Activated CD8-positive, alpha-beta memory T cell treated with anti-CD3 and anti-CD28 coated beads, Interleukin-2, amount 50 U/mL, for 1 hour (primary cell): Measurements from ENCODE around the gene CDRT15L2.
"Not testable (repeated sequence)": the region's sequence is repeated elsewhere in the genome, so short reads cannot be mapped to it uniquely, and the experiment has no call there.

ENCODE experiments used
- DNase-seq: peaks from one replicate; pipeline ENCODE4 v3.0.0-alpha.2; 2020; ENCODE audit errors: extremely low read depth

Gene CDRT15L2

DNA sequence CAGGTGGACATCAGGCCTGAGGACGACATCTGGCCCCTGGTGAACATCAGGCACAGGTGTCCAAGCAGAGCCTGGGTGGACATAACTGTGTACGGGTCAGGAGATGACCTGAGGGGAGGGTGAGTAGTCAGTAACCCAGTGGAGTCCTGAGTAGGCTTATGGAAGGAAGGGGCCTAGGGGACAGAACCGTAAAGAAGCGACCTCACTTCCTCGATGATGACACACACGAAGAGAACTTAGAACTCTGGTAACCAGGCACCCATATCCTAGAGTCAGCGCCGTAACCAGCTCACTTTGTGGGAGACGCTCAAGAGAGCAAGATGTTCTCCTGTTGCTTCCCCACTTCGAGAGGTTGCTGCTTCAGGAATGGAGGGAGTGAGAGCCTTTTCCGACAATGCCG, at the start of gene CDRT15L2:
CDRT15L2 (plus strand) TSS at position 301 of the 400 bp plus-strand sequence; CDS start at position 321, 20 bp downstream.
- DNase-seq, result not testable (repeated sequence)

GRCh38 chr17:20530104-20530503, 49.4 kb upstream of the CDRT15L2 start:
- DNase-seq, result not testable (repeated sequence)

GRCh38 chr17:20532544-20533090, 46.9 kb upstream of the CDRT15L2 start:
- not testable (repeated sequence) for DNase-seq

GRCh38 chr17:20533206-20533605, 46.3 kb upstream of the CDRT15L2 start:
- DNase-seq, result not testable (repeated sequence)

DNA sequence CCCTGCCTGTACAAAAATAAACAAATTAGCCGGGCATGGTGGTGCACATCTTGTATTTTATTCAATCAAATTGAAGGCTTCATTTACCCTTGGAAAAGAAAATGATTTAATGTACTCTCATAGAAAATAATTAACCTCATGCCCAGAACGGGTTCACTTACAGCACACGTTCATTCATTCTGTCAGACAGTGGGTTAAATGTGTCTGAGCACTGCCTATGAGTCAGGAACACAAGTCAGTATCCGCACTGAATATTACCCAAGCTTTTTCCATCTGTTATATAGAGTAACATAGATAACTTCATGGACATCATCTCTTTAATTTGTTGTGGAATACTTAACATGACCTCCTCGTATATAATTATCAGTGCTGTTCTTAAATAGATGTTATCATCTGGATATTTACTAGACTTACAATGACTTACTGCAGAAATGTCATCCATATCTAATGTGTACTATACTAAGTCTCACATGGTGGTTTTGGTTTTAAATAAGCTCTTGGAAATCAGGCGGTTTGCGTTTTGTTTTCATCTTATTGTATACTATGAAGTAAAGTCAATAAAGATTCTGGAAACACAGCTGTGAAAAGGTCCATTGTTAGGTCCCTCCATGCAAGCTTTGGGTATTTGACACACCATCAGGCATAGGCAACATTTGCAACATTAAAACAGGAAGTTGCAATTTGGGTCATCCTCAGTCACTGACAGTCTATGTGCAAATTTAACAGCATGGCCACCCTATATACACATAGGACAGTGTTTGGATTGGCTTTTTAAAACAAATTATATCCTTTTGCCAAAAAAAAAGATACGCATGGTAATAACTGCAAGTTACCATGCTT, 44.6 kb upstream of the CDRT15L2 start:
- DNase-seq, result not testable (repeated sequence)

- DNase-seq, result not testable (repeated sequence)
Measured at GRCh38 chr17:20540414-20540813, 39.1 kb upstream of the CDRT15L2 start.

DNA sequence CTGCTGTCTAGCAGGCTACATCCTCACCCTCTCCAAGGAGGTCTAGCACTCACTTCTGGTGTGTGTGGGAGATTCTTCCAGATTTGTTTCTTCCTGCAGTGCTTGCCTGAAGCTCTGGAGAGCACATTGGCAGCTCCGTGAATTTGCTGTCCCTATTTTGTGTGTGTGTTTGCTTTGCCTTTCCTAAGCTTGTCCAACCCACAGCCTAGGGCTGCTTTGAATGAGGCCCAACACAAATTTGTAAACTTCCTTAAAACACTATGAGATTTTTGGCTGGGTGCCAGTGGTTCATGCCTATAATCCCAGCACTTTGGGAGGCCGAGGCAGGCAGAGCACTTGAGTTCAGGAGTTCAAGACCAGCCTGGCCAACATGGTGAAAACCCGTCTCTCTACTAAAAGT, 38.7 kb upstream of the CDRT15L2 start:
- not testable (repeated sequence) for DNase-seq

DNA sequence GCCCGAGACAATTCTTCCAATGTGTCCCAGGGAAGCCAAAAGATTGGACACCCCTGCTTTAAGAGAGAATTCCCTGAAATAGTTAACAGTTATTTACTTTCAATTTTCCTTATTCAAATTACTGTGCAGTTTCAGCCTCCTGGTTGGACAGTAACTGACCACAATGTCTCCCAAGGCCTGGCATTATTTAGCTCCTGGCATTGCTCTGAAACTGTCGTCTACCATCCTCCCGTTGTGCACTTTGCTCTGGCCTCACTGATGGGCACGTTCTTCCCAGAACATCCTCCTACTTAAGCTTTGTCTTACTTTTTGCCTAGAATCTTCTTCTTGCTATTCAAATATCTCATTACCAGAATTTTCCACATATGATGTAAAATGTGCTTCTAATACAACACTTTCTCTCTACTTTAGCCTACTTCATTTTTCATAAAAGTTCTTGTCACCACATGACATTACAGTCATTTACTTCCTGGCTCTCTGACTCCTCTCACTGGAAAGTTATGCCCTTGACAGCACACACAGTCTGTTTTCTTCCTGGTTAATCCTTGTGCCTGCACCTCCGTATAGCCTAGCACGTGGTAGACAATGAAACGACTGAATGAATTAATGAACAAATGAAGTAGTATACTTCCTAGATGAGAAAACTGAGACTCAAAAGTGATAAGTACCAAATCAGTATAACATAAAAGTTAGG, 37.5 kb upstream of the CDRT15L2 start:
- DNase-seq, result not testable (repeated sequence)

- DNase-seq, result not testable (repeated sequence)
Measured at GRCh38 chr17:20547923-20548322, 31.6 kb upstream of the CDRT15L2 start.

- DNase-seq, result not testable (repeated sequence)
Measured at GRCh38 chr17:20552920-20553319, 26.6 kb upstream of the CDRT15L2 start.

DNA sequence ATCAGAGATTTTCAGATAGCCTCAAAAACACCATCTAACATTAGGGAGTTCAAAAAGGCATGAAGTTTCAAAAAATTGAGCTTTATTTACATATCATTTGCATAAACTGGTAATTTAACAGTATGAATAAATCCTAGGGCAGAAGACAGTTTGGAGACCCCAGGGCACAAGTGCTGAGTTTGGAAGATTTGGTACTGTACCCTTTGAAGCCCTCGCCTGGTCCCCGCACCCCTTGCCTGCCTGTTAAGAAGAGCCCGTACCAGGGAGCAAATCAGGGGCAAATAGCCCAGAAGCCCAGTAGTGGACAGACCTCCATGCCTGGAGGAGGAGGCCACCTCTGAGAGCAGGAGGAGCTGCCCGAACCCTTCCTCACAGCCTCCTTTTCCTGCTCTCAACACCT, 24.8 kb upstream of the CDRT15L2 start:
- DNase-seq, result not testable (repeated sequence)

GRCh38 chr17:20555135-20556010, 24.2 kb upstream of the CDRT15L2 start:
- DNase-seq, result not testable (repeated sequence)

DNA sequence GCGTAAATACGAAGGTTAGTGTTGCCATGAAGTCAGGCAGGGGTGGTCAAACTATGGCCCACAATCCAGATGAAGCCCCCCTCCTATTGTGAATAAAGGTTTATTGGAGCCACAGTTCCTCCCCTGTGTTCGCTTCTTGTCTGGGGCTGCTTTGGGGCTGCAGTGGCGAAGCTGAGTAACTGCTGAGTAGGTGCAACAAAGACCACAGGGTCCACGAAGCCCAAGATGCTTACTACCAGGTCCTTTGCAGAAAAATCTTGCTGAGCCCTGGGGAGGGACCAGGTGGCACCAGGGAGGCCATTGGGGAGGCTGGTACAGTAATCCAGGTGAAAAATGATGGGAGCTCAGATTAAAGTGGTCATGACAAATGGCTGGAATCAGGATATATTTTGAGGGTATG, 21.4 kb upstream of the CDRT15L2 start:
- not testable (repeated sequence) for DNase-seq

GRCh38 chr17:20559018-20559417, 20.5 kb upstream of the CDRT15L2 start:
- not testable (repeated sequence) for DNase-seq

- no peak for DNase-seq
Measured at GRCh38 chr17:20562587-20562986, 16.9 kb upstream of the CDRT15L2 start.

DNA sequence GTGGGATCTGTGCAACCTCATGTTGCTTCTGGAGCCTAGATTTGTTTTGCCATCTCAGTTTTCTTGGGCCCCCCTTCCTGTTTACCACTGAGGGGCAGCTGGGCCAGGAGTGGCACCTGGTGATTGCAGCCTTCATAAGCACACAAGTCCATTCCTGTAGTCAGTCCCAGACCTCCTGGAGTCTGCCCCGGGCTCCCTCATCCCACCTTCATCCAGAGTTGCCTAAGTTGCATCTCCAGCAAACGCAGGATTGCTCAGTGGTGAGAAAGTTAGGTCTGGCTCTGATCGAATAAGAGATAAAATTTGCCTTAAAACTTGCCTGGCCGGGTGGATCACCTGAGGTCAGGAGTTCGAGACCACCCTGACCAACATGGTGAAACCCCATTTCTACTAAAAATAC, 14.3 kb upstream of the CDRT15L2 start:
- not testable (repeated sequence) for DNase-seq

DNA sequence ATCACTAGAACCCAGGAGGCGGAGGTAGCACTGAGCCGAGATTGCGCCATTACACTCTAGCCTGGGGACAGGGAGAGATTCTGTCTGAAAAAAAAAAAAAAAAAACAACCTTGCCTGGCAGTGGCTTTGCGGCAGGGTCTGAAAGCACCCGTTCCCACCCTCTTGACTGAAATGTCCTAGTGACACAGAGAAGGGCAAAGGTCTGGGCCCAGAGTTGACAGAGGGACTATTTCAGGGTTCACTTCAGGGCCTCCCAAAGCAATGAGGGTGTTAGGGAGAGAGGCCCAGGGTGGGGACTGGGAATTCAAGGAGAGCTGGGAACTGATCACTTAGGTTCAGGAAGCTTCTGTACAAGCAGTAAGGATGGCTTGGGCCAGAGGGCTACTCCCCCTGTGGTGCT, 13.8 kb upstream of the CDRT15L2 start:
- DNase-seq, result no peak

GRCh38 chr17:20566736-20567135, 12.8 kb upstream of the CDRT15L2 start:
- DNase-seq, result not testable (repeated sequence)

DNA sequence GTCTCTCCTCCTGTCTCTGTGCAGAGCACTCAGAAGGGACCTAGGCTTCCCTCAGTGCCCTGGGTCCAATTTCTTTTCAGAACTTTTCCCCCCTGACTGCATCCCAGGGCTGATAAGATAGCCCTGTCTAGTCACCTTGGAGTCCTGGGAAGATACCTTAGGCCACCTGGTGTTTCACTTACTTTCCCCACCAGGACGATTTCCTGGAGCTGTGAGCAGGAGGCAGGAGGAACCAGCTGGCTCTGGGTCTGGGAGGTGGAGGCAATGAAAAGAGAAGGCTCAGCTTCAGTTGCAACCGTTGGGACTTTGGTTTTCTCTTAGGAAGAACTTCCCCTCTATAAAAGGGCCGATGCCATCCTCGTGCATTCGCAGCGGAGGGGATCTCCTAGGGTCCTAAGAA, 12.1 kb upstream of the CDRT15L2 start:
- not testable (repeated sequence) for DNase-seq

DNA sequence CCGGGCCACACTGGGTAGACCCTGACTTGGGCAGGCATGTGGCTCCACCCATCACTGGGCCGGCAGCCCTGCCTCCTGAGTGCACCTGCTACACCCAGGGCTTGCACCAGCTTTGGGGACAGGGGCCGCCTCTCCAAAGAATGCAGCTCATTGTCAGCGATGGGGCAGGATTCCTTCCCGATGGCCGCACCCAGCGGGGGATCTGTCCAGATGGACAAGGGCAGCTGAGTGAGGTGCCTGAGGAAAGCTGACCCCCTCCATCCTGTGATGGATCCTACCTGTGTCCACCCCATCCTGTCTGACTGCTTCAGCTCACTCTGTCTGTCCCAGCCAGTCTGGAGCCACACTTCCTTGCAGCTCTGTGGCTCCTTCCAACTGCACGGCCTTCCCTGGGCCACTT, 10.9 kb upstream of the CDRT15L2 start:
- not testable (repeated sequence) for DNase-seq

GRCh38 chr17:20571653-20572052, 7.9 kb upstream of the CDRT15L2 start:
- not testable (repeated sequence) for DNase-seq
